Measurements from ENCODE around the gene TRIM46. TPM values are rescaled to one million over a fixed set of nuclear protein-coding genes. Genes with fewer than 3 reads are reported as not detected.

The TRIM46 gene
- total and polyA plus RNA-seq, 2 of the 13 experiments (the other 11 are each of a cell fraction or from before 2014, with no cell fraction given) = 0.04 to 0.09 TPM

GRCh38 chr1:155208541-155209311, 35.1 kb downstream of the TRIM46 start, which contains the start of gene MTX1 (continued):
- TF ChIP-seq ZNF746 (CRISPR knock-in tag; IDR thresholded peaks at IDR 0.05) (peak; percentile 68), TCF12 (IDR thresholded peaks at IDR 0.05) (no peak), TCF12 (CRISPR knock-in tag; IDR thresholded peaks at IDR 0.05) (no peak; the same call in 1 of the 2 replicates), PHF8 (CRISPR knock-in tag; IDR thresholded peaks at IDR 0.05) (peak; percentile 65; the same call in 1 of the 2 replicates), ZBTB43 (CRISPR knock-in tag; conservative IDR thresholded peaks at IDR 0.05) (no peak), GATAD2A (CRISPR knock-in tag; IDR thresholded peaks at IDR 0.05) (no peak), KLF16 (CRISPR knock-in tag; IDR thresholded peaks at IDR 0.05) (peak; percentile 15 to 47; a peak in 1 of 4 replicates), ASH2L (IDR thresholded peaks at IDR 0.05; ENCODE audit: insufficient read length, low read depth, low read length) (peak; percentile 74), POLR2A (IDR thresholded peaks at IDR 0.05; ENCODE audit: insufficient read depth in 1 of 2, low read depth in 2 of 2, low read length in 2 of 2) (peak; percentile 72 to 82), ZFP90 (CRISPR knock-in tag; IDR thresholded peaks at IDR 0.05; ENCODE audit: borderline replicate concordance) (no peak), ZBTB40 (IDR thresholded peaks at IDR 0.05) (no peak), ZBTB40 (CRISPR knock-in tag; IDR thresholded peaks at IDR 0.05) (peak; percentile 36), JDP2 (CRISPR knock-in tag; IDR thresholded peaks at IDR 0.05; ENCODE audit: borderline replicate concordance) (no peak), ZBTB33 (CRISPR knock-in tag; IDR thresholded peaks at IDR 0.05) (no peak), ZNF576 (CRISPR knock-in tag; IDR thresholded peaks at IDR 0.05) (0 out of 2 replicates have a peak, but pooled peaks have one; percentile 38), ZSCAN9 (CRISPR knock-in tag; IDR thresholded peaks at IDR 0.05; ENCODE audit: borderline replicate concordance) (no peak)
